Muscle layer of colon (tissue), 2 donors: ENCODE results near the gene ADISSP.

Experiments
- H3K27ac ChIP-seq: one replicate; pipeline ENCODE4 v1.7.0; 2013; ENCODE audit warnings: low read depth, mild to moderate bottlenecking, low read length, moderate library complexity
- H3K27me3 ChIP-seq, 2 donors: one replicate each; pipeline ENCODE4 v1.7.0; 2013; ENCODE audit warnings: low read length in 2 of 2, mild to moderate bottlenecking in 2 of 2; ENCODE audit not compliant: insufficient read depth in 2 of 2, control insufficient read depth in 1 of 2
- H3K36me3 ChIP-seq: one replicate; pipeline ENCODE4 v1.7.0; 2013; ENCODE audit warnings: mild to moderate bottlenecking, low read length; ENCODE audit not compliant: insufficient read depth
- H3K4me1 ChIP-seq: one replicate; pipeline ENCODE4 v1.7.0; 2013; ENCODE audit warnings: mild to moderate bottlenecking, low read length; ENCODE audit not compliant: insufficient read depth
- H3K4me3 ChIP-seq, 2 donors: one replicate each; pipeline ENCODE4 v1.7.0; 2013; ENCODE audit warnings: low read length in 2 of 2, low read depth in 1 of 2, mild to moderate bottlenecking in 1 of 2, moderate library complexity in 1 of 2
- H3K9ac ChIP-seq: one replicate; pipeline ENCODE4 v1.7.0; 2013; ENCODE audit warnings: low read length
- H3K9me3 ChIP-seq: one replicate; pipeline ENCODE4 v1.7.0; 2013; ENCODE audit warnings: mild to moderate bottlenecking, low read length
- donor health status: abdominal sarcoma.
- donor health status: Adenocarcinoma of cecum.

The ADISSP gene

GRCh38 chr20:3729811-3730540 is 37.6 kb downstream of the ADISSP start:
- Histone ChIP-seq H3K27me3 (peaks cover 10 to 31% of the 10 kb centered on the region in 2 donors), H3K36me3 (no peaks in the 10 kb centered on the region), H3K9ac (no peak overlapping the region), H3K4me1 (peaks cover 9% of the 10 kb centered on the region), H3K27ac (no peak overlapping the region), H3K4me3 (no peak overlapping the region), H3K9me3 (no peaks in the 10 kb centered on the region)

GRCh38 chr20:3729378-3729777 is 38.2 kb downstream of the ADISSP start:
- Histone ChIP-seq H3K27ac (no peak overlapping the region), H3K36me3 (no peaks in the 10 kb centered on the region), H3K9ac (no peak overlapping the region), H3K4me1 (peaks cover 9% of the 10 kb centered on the region), H3K9me3 (no peaks in the 10 kb centered on the region), H3K27me3 (peaks cover 10 to 31% of the 10 kb centered on the region in 2 donors), H3K4me3 (no peak overlapping the region)

GRCh38 chr20:3728876-3729275 is 38.7 kb downstream of the ADISSP start:
- peaks cover 5% of the 10 kb centered on the region for H3K4me1 ChIP-seq

GRCh38 chr20:3728354-3728753 is 39.2 kb downstream of the ADISSP start:
- H3K4me1 ChIP-seq, result peaks cover 5% of the 10 kb centered on the region
- no peak overlapping the region for H3K4me3 ChIP-seq
- H3K27me3 ChIP-seq, result peaks cover 10 to 29% of the 10 kb centered on the region in 2 donors
- no peak overlapping the region for H3K9ac ChIP-seq
- H3K36me3 ChIP-seq, result no peaks in the 10 kb centered on the region
- H3K9me3 ChIP-seq, result no peaks in the 10 kb centered on the region
- no peak overlapping the region for H3K27ac ChIP-seq

More at GRCh38 chr20:3728876-3729275, 38.7 kb downstream of the ADISSP start:
- no peak overlapping the region for H3K9ac ChIP-seq
- no peak overlapping the region for H3K27ac ChIP-seq
- peaks cover 10 to 31% of the 10 kb centered on the region in 2 donors for H3K27me3 ChIP-seq
- H3K36me3 ChIP-seq, result no peaks in the 10 kb centered on the region
- no peak overlapping the region for H3K4me3 ChIP-seq
- H3K9me3 ChIP-seq, result no peaks in the 10 kb centered on the region

GRCh38 chr20:3727401-3728021 is 40.0 kb downstream of the ADISSP start:
- no peak overlapping the region for H3K9ac ChIP-seq
- H3K27me3 ChIP-seq, result peaks cover 7 to 21% of the 10 kb centered on the region in 2 donors
- H3K4me1 ChIP-seq, result peaks cover 5% of the 10 kb centered on the region
- H3K4me3 ChIP-seq, result no peak overlapping the region
- no peaks in the 10 kb centered on the region for H3K9me3 ChIP-seq
- no peak overlapping the region for H3K27ac ChIP-seq
- H3K36me3 ChIP-seq, result no peaks in the 10 kb centered on the region

- no peaks in the 10 kb centered on the region for H3K9me3 ChIP-seq
- H3K27ac ChIP-seq, result no peak overlapping the region
- no peaks in the 10 kb centered on the region for H3K36me3 ChIP-seq
- H3K27me3 ChIP-seq, result peaks cover 4 to 7% of the 10 kb centered on the region in 2 donors
- no peak overlapping the region for H3K4me3 ChIP-seq
- no peak overlapping the region for H3K9ac ChIP-seq
- H3K4me1 ChIP-seq, result peaks cover 5% of the 10 kb centered on the region
Observed at GRCh38 chr20:3724356-3724755, 43.2 kb downstream of the ADISSP start.

- H3K36me3 ChIP-seq, result no peaks in the 10 kb centered on the region
- H3K4me1 ChIP-seq, result peaks cover 3% of the 10 kb centered on the region
- peaks cover 0 to 6% of the 10 kb centered on the region in 2 donors for H3K27me3 ChIP-seq
- no peak overlapping the region for H3K4me3 ChIP-seq
- no peaks in the 10 kb centered on the region for H3K9me3 ChIP-seq
- H3K9ac ChIP-seq, result no peak overlapping the region
- no peak overlapping the region for H3K27ac ChIP-seq
Observed at GRCh38 chr20:3723284-3723683, 44.3 kb downstream of the ADISSP start.

GRCh38 chr20:3721912-3722311 is 45.6 kb downstream of the ADISSP start:
- no peak overlapping the region for H3K27ac ChIP-seq
- H3K4me1 ChIP-seq, result no peaks in the 10 kb centered on the region
- no peak overlapping the region for H3K4me3 ChIP-seq

GRCh38 chr20:3720626-3721025 is 46.9 kb downstream of the ADISSP start:
- no peak overlapping the region for H3K9ac ChIP-seq
- H3K27me3 ChIP-seq, result no peaks in the 10 kb centered on the region
- no peaks in the 10 kb centered on the region for H3K36me3 ChIP-seq
- no peak overlapping the region for H3K4me3 ChIP-seq
- no peaks in the 10 kb centered on the region for H3K9me3 ChIP-seq
- H3K27ac ChIP-seq, result no peak overlapping the region
- H3K4me1 ChIP-seq, result no peaks in the 10 kb centered on the region

More at GRCh38 chr20:3721912-3722311, 45.6 kb downstream of the ADISSP start:
- no peak overlapping the region for H3K9ac ChIP-seq
- no peaks in the 10 kb centered on the region for H3K27me3 ChIP-seq
- no peaks in the 10 kb centered on the region for H3K9me3 ChIP-seq
- no peaks in the 10 kb centered on the region for H3K36me3 ChIP-seq

- no peak overlapping the region for H3K4me3 ChIP-seq
- no peak overlapping the region for H3K27ac ChIP-seq
- no peak overlapping the region for H3K9ac ChIP-seq
- H3K36me3 ChIP-seq, result no peaks in the 10 kb centered on the region
- no peaks in the 10 kb centered on the region for H3K9me3 ChIP-seq
- no peaks in the 10 kb centered on the region for H3K27me3 ChIP-seq
- no peaks in the 10 kb centered on the region for H3K4me1 ChIP-seq
Observed at GRCh38 chr20:3720068-3720467, 47.5 kb downstream of the ADISSP start.

- Histone ChIP-seq H3K9me3 (no peaks in the 10 kb centered on the region), H3K4me1 (no peaks in the 10 kb centered on the region), H3K27ac (no peak overlapping the region), H3K9ac (no peak overlapping the region), H3K4me3 (no peak overlapping the region), H3K27me3 (no peaks in the 10 kb centered on the region), H3K36me3 (no peaks in the 10 kb centered on the region)
Observed at GRCh38 chr20:3719046-3719445, 48.5 kb downstream of the ADISSP start.
